GM19328 (cell line): Measurements from ENCODE around the gene MAN1B1.
A peak's percentile ranks its signal among the peaks of the same experiment; 100 is the strongest.

Experiments
- ATAC-seq: cut with Tn5 transposase; IDR thresholded peaks from one replicate; pipeline ENCODE4 v1.9.1; 2021; ENCODE audit warnings: mild to moderate bottlenecking, moderate library complexity; ENCODE audit not compliant: unreplicated experiment

MAN1B1 gene

GRCh38 chr9:137084526-137084925 lies 2.3 kb upstream of the MAN1B1 start:
- no peak for ATAC-seq

DNA sequence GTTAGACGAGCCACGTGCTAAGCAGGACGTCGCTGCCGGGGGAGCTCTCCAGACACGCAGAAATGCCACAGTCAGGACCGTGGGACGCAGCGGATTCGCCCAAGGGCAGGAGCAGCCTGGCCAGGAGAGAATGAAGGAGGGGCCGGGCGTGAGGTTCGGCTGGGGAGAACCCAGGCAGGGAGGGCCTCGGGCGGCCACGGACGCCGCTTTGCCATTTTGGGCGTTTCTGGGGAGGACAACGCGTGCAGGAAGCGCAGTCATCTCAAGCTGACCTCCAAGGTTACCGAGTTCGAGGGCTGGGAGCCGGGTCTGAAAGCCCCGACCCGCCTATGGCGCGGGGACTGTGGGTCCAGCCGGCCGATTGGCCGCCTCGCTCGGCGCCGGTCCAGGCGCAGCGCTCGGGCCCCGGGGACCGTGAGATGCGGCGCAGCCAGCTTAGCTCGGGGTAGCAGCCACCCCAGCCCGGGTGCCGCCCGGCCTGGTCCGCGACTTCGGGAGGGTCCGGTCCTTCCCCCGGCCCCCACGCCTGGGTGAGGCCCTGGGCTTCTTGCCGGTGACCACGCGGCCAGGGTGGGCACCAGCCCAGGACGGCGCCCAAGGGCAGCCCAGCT lies 760 bp upstream of the MAN1B1 start:
- ATAC-seq = peak; percentile 0

DNA sequence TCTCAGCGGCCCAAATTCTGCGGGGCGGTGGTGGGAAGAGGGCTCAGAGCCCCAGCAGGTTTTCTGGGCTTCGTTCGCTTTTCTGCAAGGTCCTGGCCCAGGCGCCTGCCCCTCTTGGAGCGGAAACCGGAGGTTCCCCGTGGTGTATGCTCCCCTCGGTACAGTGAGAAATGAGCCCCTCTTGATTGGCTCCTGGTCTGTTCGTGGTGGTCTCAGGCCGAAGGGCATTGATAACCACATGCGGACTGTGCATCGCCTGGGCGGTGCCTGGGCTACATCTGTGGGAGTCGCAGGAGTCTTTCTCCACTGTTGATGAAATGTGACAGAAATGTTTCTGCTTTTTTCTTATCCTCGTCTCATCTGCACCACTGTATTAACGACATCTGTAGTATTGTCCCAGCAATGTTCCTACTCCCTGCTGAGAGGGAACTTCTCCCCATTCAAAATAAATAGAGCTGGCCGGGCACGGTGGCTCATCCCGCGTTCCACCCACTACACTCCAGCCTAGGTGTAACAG lies 682 bp downstream of the MAN1B1 start:
- ATAC-seq = no peak

GRCh38 chr9:137088121-137088520 lies 1.3 kb downstream of the MAN1B1 start:
- ATAC-seq = no peak

DNA sequence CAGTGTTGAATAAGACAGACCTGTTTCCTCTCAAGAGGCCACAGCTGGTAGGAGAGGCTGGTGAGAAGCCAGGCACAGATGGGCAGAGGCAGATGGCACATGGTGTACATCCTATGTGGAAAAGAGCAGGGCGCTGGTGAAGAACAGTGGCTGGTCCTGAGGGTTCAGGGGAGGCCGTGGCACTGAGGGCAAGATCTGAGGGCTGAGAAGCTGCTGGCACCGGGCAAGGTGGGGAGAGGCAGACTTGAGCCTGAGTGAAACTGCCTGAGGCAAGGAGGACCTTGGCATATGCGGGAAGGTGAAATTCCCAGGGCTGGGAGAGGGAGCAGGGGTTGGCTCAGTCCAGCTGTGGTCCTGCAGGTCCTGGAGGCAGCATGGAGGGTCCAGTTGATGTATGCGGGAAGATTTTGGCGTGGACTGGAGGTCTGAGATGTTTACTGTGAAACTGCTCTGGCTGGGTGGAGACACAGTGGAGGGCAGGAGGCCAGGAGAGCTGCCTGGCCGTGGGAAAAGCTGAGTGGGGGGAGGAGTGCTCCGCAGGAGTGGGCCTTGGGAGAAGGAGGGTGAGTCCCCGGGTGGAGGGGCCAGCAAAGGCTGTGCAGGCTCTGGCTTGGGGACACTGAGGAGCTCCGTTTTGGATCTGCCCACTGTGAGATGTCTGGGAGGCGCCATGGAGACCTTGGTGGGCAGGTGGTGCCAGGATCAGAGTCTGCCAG lies 2.6 kb downstream of the MAN1B1 start:
- ATAC-seq = no peak

DNA sequence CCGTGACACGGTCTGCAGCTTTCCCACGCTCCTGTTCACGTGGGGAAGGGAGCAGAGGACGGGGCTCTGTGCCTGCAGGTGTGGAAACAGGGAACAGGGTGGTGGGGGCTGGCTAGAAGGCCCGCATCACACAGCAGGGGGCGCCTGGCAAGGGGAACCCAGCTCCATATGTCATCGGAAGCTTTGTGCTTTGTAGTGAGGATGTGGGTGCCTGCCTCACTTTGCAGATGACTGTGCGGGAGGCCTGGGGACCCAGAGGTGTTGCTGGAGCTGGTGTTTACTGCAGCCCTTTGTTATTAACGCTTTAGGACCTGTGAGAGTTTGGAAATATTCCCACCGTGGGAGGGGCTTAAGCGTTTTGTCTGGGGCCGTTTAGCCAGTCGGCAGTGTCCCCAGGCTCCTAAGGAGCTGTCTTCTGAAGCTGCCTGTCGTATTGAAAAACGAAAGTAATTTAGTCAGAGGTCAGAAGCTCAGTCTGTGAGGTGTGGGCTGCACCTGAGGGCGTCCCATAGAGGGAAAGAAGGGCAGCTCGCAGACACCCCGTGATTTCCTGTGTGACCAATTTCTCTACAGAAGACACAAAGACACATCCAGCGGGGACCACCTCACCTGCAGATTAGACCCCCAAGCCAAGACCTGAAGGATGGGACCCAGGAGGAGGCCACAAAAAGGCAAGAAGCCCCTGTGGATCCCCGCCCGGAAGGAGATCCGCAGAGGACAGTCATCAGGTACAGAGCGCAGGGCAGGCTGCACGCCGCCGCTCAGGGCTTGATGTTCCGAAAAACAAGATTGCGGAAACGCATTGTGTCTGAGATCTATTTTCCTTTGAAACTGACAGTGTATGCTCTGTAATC lies 9.1 kb downstream of the MAN1B1 start:
- ATAC-seq = peak; percentile 80

DNA sequence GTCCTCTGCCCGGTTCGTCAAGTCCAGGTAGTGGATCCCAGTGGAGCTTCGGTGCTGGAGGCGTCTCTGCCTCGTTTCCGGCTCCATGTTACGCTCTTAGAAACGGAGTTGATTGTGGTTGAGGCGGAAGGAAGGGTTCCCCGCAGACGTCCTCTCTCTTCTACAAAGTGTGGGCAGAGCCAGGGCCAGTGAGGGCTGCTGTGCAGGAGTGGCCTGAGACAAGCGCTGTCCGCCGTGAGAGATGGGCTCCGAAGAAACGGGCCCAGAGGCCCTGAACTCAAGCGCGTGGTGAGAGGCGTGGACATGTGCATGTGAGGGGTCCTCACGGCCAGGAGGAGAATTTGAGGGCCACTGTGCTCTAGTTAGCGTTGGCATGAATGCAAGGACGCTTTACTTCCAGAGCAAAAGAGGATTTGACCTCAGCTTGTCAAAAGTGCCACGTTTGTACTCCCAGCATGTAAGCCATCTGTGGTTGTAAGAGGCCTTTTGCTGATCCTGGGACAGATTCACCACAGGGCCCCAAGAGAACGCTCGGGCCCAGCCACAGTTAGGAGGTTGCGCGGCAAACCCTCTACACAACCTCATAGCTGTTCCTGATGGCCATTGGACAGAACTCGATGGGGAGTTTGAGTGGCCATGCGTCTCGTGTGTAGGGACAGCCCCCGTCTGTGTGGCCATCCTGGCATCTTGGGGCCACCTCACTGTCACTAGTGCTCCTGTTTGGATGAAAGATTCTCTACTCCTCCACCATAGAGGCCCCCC lies 10.2 kb downstream of the MAN1B1 start:
- no peak for ATAC-seq

DNA sequence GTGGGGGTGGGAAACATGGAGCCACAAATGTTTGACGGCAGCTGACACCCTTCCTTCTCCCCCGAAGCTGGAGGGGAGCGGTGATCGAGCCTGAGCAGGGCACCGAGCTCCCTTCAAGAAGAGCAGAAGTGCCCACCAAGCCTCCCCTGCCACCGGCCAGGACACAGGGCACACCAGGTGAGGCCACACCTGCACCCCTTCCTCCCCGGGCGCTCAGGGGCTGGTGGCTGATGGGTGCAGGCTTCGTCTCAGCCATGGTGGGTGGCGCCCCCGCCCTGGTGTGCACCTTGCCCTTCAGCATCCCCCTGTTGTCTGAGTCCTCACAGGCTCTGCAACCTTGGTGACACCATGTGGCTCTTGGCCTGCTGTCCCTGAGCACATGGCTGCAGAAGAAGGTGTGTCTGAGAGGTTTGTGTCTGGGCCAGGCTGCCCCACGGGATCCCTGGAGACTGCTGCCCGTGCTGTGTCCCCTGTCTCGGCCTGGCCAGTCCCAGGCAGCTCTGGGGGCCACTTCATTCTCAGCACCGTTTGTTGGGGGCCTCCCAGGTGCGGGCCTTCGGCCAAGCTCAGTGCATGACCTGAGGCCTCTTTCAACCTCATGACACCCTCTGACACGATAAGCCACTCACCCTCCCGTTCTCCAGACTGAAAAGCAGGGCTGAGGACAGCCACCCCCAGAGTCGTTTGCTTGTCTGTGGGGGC lies 11.1 kb downstream of the MAN1B1 start:
- no peak for ATAC-seq

DNA sequence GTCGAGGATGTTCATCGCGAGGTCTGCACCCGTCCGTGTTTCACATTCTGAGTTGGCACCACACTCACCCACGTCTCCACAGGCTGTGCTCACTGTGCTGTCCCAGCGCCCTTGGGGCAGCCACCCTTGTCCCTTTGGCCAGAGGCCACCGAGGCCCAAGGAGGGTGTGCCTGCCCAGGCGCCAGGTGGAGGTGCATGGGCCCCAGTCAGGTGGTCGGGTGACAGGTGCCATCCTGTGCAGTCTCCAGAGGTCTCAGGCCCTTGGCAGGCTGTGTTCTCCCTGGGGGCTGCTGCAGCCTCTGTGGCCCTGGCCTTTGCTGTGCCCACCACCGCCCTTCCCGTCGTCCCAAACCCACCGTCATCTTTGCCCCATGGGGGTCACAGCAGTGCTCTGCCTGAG lies 12.4 kb downstream of the MAN1B1 start:
- ATAC-seq = no peak

DNA sequence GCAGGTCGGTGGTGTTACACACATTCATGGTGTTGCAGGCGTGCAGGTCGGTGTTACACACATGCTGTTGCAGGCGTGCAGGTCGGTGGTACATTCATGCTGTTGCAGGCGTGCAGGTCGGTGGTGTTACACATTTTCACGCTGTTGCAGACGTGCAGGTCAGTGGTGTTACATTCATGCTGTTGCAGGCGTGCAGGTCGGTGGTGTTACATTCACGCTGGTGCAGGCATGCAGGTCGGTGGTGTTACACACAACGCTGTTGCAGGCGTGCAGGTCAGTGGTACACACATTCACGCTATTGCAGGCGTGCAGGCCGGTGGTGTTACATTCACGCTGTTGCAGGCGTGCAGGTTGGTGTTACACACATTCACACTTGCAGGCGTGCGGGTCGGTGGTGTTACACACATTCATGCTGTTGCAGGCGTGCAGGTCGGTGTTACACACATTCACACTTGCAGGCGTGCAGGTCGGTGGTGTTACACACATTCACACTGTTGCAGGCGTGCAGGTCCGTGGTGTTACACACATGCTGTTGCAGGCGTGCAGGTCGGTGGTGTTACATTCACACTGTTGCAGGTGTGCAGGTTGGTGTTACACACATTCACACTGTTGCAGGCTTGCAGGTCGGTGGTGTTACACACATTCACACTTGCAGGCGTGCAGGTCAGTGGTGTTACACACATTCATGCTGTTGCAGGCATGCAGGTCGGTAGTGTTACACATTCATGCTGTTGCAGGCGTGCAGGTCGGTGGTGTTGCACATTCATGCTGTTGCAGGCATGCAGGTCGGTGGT lies 16.6 kb downstream of the MAN1B1 start:
- ATAC-seq = no peak

DNA sequence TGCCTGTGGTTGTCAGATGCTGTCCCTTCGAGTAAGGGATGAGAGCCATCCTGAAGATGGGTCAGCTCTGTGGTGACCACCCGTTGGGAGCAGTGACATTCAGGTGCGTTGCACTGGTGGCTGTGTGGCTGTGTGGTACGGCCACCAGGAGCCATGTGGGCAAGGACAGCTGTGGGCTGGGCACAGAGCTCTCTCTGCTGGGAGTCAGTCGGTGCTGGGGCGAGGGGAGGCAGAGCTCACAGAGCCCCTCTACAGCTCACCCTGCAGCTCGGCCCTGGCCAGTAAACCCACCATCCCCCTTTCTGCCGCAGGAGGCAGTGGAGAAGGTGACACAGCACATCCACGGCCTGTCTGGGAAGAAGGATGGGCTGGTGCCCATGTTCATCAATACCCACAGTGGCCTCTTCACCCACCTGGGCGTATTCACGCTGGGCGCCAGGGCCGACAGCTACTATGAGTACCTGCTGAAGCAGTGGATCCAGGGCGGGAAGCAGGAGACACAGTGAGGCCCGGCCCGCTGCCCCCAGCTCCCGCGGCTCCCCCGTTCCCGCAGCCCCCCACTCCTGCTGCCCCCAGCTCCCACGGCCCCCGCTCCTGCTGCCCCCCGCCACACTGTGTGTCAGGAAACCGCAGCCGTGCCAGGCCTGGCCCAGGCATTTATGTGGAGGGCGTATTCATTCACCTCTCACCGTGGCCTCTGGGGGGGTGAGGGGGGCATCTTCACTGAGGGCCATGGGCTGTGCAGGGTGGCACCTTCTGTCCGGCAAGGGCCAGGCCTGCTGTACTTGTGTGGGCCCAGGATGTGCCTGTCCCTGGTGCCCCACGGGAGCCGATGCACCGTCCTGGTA lies 19.3 kb downstream of the MAN1B1 start:
- no peak for ATAC-seq

DNA sequence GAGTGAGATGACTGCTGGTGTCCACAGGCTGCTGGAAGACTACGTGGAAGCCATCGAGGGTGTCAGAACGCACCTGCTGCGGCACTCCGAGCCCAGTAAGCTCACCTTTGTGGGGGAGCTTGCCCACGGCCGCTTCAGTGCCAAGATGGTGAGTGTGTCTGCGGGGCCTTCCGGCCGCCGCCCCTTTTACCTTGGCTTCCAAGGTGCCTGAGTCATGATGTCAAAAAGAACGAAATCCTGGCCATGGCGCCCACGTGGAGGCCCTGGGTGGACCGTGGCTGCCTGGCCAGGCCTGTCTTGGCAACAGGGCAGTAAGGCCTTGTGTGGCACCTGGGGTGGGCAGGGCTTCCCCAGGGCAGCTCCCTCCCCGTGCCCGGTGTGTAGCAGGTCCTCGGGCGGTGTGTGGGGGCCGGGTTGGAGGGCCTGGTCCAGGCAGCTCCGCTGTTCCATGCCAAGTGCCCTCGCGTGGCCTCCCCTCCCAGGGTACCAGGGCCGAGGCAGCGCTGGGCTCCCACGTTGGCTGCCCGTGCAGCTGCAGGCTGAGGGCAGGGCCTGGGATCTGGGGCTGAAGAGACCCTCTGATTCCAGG lies 20.0 kb downstream of the MAN1B1 start:
- ATAC-seq = no peak

DNA sequence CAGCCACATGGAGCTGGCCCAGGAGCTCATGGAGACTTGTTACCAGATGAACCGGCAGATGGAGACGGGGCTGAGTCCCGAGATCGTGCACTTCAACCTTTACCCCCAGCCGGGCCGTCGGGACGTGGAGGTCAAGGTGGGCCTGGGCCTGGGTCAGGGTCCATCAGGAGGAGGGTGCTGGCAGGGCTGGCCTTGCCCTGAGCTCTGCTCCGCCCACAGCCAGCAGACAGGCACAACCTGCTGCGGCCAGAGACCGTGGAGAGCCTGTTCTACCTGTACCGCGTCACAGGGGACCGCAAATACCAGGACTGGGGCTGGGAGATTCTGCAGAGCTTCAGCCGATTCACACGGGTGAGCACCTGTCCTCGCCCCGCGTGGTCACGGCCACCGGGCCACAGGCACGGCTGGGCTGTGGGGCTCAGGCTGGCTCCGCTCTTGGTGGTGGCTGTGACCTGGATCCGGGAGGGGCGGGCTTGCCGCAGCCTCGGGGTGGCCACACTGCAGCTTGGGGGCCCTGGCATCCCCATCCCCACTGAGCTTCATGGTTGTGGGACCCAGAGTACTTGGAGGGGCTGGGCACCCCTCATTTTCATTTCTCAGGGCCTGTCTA lies 20.6 kb downstream of the MAN1B1 start:
- no peak for ATAC-seq

- ATAC-seq = no peak
These were observed 21.2 kb downstream of the MAN1B1 start for GRCh38 chr9:137107982-137108381.

- no peak for ATAC-seq
These were observed 21.9 kb downstream of the MAN1B1 start for GRCh38 chr9:137108608-137109249.

GRCh38 chr9:137109250-137110146 lies 22.7 kb downstream of the MAN1B1 start:
- no peak for ATAC-seq
